ENCODE results near the gene GYPA.

The GYPA gene

DNA sequence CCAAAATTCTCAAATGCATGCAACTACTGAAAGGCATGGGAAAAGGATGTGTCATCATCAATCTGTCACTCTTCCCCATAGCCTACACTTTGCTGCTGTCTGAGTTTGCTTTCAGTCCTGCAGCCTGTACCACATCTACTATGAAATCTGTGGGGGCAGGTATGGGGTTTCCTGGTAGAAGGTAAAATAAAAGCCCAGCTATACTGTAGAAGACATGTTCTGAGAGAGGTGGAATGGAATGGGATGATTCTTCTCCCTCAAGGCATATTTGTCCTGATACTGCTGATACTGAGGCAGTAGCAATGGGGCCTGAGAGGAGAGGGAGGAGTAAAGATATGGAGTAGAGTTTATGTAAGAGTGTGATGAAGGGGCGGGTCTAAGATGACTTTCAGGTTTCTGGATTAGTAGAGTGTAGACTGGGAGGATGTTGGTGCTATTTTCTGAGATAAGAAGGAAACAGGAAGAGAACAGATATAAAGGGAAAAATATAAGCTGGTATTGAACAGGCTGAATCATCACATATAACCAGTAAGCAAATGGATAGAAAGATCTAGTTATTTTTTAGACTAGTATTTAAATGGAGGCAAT is 38.7 kb upstream of the GYPA start:
- Histone ChIP-seq H3K27me3 (no peaks in the 10 kb centered on the region), H3K4me1 (no peaks in the 10 kb centered on the region), H3K36me3 (no peaks in the 10 kb centered on the region), H3K4me3 (ENCODE audit: low read depth, low read length) (no peak overlapping the region), H3K9me3 (no peaks in the 10 kb centered on the region)
- no peak for DNase-seq
- TF ChIP-seq, protein P1, sequence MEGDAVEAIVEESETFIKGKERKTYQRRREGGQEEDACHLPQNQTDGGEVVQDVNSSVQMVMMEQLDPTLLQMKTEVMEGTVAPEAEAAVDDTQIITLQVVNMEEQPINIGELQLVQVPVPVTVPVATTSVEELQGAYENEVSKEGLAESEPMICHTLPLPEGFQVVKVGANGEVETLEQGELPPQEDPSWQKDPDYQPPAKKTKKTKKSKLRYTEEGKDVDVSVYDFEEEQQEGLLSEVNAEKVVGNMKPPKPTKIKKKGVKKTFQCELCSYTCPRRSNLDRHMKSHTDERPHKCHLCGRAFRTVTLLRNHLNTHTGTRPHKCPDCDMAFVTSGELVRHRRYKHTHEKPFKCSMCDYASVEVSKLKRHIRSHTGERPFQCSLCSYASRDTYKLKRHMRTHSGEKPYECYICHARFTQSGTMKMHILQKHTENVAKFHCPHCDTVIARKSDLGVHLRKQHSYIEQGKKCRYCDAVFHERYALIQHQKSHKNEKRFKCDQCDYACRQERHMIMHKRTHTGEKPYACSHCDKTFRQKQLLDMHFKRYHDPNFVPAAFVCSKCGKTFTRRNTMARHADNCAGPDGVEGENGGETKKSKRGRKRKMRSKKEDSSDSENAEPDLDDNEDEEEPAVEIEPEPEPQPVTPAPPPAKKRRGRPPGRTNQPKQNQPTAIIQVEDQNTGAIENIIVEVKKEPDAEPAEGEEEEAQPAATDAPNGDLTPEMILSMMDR (IDR thresholded peaks at IDR 0.05; ENCODE audit: low read depth, low read length), result no peak

DNA sequence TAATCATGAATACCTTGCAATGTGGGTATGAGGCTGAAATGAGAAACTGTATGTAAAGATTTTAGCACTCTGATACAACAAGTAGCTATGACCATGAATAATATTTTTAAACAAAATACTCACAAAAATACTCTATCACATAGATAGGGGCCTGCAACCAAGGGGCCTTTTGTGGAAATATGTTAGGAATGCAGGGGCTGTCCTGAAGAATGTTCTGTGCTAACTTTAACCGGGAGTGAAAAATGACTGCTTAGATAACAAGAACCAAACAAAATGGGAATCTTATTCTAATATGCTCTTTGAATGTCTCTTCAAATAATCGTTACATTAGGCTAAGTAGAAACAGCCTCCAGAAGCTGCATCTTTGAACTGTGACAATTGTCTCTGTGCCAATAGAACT is 37.9 kb upstream of the GYPA start:
- no peaks in the 10 kb centered on the region for H3K4me1 ChIP-seq
- H3K36me3 ChIP-seq, result no peaks in the 10 kb centered on the region
- DNase-seq, result no peak
- no peaks in the 10 kb centered on the region for H3K27me3 ChIP-seq
- H3K9me3 ChIP-seq, result no peaks in the 10 kb centered on the region
- TF ChIP-seq, protein P1 (IDR thresholded peaks at IDR 0.05; ENCODE audit: low read depth, low read length), result no peak
- H3K4me3 ChIP-seq (ENCODE audit: low read depth, low read length), result no peak overlapping the region

DNA sequence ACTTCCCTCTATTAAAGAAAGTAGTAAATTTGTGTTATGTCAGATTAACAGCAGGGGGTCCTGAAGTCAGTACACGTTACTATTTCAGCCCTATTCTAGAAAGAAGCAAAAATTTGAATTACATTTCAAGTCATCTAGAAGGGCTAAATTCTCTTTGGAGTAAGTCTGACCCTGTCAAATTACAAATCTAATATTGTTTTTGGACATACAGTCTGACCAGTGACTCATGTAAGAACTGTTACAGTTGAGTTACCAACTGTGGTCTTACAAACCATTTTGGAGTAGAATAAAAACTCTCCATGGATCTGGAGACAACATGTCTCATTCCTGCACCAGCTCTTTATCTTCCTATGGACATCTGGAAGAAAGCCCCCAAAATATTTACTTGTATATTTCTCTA is 36.0 kb upstream of the GYPA start:
- Histone ChIP-seq H3K36me3 (no peaks in the 10 kb centered on the region), H3K27me3 (no peaks in the 10 kb centered on the region), H3K4me3 (ENCODE audit: low read depth, low read length) (no peak overlapping the region), H3K4me1 (no peaks in the 10 kb centered on the region), H3K9me3 (no peaks in the 10 kb centered on the region)
- DNase-seq, result no peak
- TF ChIP-seq, protein P1 (IDR thresholded peaks at IDR 0.05; ENCODE audit: low read depth, low read length), result no peak

DNA sequence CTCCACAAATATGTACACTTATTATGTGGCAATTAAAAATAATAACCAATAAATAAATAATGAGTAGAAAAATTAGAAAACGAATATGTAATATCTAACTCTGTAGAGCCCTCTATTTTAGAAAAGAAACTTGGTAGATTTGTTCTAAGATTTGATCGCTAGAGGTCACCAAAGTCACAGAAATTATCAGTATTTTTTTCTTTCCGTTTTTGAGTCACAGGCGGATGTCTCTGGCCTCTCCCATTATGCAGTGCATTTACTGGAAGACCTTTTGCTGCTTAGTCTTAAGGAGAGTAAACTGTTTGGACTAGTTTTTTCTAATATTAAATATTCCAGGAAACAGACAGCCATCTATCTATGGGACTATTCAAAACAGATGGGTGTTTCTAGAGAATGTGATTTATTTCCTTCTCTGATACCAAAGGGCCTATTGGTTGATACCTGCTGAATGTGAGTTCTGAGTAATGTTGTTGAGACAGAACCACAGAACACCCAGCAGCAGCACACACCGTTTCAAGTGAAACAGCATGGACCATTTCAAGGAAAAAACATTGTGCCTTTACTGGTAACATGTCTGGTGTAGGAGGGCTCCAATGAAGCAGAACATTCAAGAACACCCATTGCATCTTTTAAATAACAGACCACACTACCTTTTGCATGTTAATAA is 34.0 kb upstream of the GYPA start:
- Histone ChIP-seq H3K36me3 (no peaks in the 10 kb centered on the region), H3K4me1 (no peaks in the 10 kb centered on the region), H3K4me3 (ENCODE audit: low read depth, low read length) (no peak overlapping the region), H3K9me3 (no peaks in the 10 kb centered on the region), H3K27me3 (no peaks in the 10 kb centered on the region)
- DNase-seq, result peak; percentile 10
- TF ChIP-seq, protein P1 (IDR thresholded peaks at IDR 0.05; ENCODE audit: low read depth, low read length), result peak; percentile 46

DNA sequence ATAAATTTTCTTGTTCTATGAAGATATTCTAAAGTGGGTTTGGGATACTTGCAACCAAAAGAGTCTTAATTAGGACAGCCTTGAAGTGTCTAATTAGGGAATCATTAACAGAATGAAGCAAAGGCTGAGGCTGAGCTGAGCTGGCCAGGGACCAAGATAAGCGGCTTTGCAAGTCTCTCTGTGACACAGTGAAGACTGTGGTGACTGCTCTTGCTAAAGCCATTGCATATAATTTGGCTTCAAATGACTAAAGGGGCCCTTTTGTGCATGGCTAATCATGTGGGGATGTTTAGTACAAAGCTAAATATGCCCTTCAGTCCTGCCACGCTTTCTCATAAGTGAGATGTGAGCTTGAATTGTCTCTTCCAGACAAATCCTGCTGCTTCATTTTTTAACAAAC is 31.2 kb upstream of the GYPA start:
- no peak for DNase-seq
- no peaks in the 10 kb centered on the region for H3K27me3 ChIP-seq
- TF ChIP-seq, protein P1 (IDR thresholded peaks at IDR 0.05; ENCODE audit: low read depth, low read length), result no peak

DNA sequence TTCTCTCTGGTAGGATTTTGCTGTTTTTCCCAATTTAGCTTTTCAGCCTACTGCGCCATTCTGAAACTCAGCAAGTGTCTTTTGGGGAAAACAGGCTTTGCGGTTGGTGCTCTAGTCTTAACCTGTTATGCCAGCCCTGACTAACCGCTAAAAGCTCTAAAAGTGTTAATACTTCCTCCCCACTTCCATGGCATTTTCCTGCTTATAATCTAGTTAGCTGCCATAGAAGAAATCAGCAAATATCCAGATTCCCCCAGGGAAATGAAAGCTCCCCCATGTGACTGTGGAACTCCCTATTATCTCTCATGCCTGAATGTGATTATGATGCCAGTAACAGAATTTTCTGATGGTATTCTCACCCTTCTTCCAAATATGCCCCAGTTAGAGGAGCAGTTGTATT is 28.7 kb upstream of the GYPA start:
- H3K4me3 ChIP-seq (ENCODE audit: low read depth, low read length), result no peak overlapping the region
- TF ChIP-seq, protein P1 (IDR thresholded peaks at IDR 0.05; ENCODE audit: low read depth, low read length), result no peak
- DNase-seq, result no peak
- no peaks in the 10 kb centered on the region for H3K4me1 ChIP-seq
- H3K27me3 ChIP-seq, result no peaks in the 10 kb centered on the region
- no peaks in the 10 kb centered on the region for H3K36me3 ChIP-seq
- no peaks in the 10 kb centered on the region for H3K9me3 ChIP-seq

More for the DNA sequence above, 31.2 kb upstream of the GYPA start:
- Histone ChIP-seq H3K36me3 (no peaks in the 10 kb centered on the region), H3K9me3 (no peaks in the 10 kb centered on the region), H3K4me3 (ENCODE audit: low read depth, low read length) (no peak overlapping the region), H3K4me1 (no peaks in the 10 kb centered on the region)
